GM19238 (cell line): ENCODE data around the gene EMCN.

ENCODE experiments used
- DNase-seq: peaks from one replicate; pipeline ENCODE4 v3.0.0; 2011; ENCODE audit warnings: low spot score; ENCODE audit not compliant: insufficient read length

The EMCN gene

GRCh38 chr4:100493756-100494155 lies 24.1 kb downstream of the EMCN start:
- DNase-seq = no peak

GRCh38 chr4:100492129-100492528 lies 25.7 kb downstream of the EMCN start:
- no peak for DNase-seq

- no peak for DNase-seq
Measured at GRCh38 chr4:100489305-100489704, 28.5 kb downstream of the EMCN start.

- DNase-seq = no peak
Measured at GRCh38 chr4:100486496-100486895, 31.3 kb downstream of the EMCN start.

- DNase-seq = no peak
Measured at GRCh38 chr4:100483796-100484195, 34.0 kb downstream of the EMCN start.

- no peak for DNase-seq
Measured at GRCh38 chr4:100479971-100480370, 37.9 kb downstream of the EMCN start.

GRCh38 chr4:100469555-100469954 lies 48.3 kb downstream of the EMCN start:
- no peak for DNase-seq

- DNase-seq = no peak
Measured at GRCh38 chr4:100466501-100466900, 51.3 kb downstream of the EMCN start.

- no peak for DNase-seq
Measured at GRCh38 chr4:100461807-100462605, 55.8 kb downstream of the EMCN start.

- DNase-seq = no peak
Measured at GRCh38 chr4:100450449-100450848, 67.4 kb downstream of the EMCN start.

GRCh38 chr4:100431416-100431815 lies 86.4 kb downstream of the EMCN start:
- DNase-seq = no peak

- DNase-seq = no peak
Measured at GRCh38 chr4:100430451-100430850, 87.4 kb downstream of the EMCN start.

- DNase-seq = no peak
Measured at GRCh38 chr4:100429616-100430015, 88.2 kb downstream of the EMCN start.

GRCh38 chr4:100428051-100428450 lies 89.8 kb downstream of the EMCN start:
- no peak for DNase-seq

GRCh38 chr4:100424376-100424775 lies 93.4 kb downstream of the EMCN start:
- DNase-seq = no peak

GRCh38 chr4:100422894-100423293 lies 94.9 kb downstream of the EMCN start:
- no peak for DNase-seq

- DNase-seq = no peak
Measured at GRCh38 chr4:100421361-100421978, 96.4 kb downstream of the EMCN start.

- DNase-seq = no peak
Measured at GRCh38 chr4:100420571-100420970, 97.3 kb downstream of the EMCN start.

GRCh38 chr4:100417565-100417964 lies 100.3 kb downstream of the EMCN start:
- DNase-seq = no peak

- no peak for DNase-seq
Measured at GRCh38 chr4:100414016-100414790, 103.6 kb downstream of the EMCN start.

- no peak for DNase-seq
Measured at GRCh38 chr4:100391863-100392262, 126.0 kb downstream of the EMCN start.

- no peak for DNase-seq
Measured at GRCh38 chr4:100391086-100391485, 126.7 kb downstream of the EMCN start.
